ENCODE measurements around the gene PDE11A. TPM values are rescaled to one million over a fixed set of nuclear protein-coding genes. Genes with fewer than 3 reads are reported as not detected.

Gene PDE11A
- total and polyA plus RNA-seq, 2 donors from 2014 or later: 0.58 to 0.82 TPM

DNA sequence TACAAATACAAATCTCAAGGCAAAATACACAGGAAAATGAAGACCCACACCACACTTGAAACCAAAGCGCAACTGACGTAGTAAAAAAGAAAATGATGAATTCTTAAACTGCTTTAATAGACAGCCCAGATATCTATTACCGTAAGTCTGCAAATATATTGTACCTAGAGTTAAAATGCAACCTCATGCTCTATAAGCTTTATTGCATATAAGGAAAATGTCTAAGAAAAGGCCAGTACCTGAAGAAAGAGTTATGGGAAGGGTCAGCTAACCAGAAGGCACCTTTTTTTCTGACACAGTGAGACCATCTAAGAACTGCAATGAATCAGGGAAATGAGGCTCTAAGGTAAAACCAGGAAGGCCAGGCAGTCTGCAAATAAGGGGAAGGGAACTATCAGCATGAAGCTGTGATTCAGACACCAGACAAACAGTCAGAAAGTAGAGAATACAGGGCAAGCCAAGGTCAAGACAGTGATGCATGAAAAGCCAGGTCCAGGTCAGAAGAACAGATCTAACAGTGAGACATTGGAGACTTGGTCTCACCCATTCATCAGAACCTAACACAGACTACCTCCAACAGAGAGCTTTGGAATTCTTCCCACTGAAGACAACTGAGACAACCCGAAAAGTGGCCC lies 46.9 kb downstream of the PDE11A start:
- Histone ChIP-seq H3K27ac (ENCODE audit: low read depth in 2 of 2, low read length in 2 of 2) (no peak overlapping the region), H3K36me3 (ENCODE audit: control insufficient read depth in 2 of 3, insufficient read depth in 3 of 3, low read length in 3 of 3) (no peaks in the 10 kb centered on the region), H3K9ac (ENCODE audit: low read length in 3 of 3) (no peak overlapping the region), H3K9me3 (ENCODE audit: control insufficient read depth in 2 of 3, insufficient read depth in 1 of 3, low read length in 3 of 3) (no peaks in the 10 kb centered on the region), H3K4me1 (ENCODE audit: control insufficient read depth in 2 of 3, insufficient read depth in 2 of 3, low read depth in 1 of 3, low read length in 3 of 3) (no peaks in the 10 kb centered on the region), H3K4me3 (ENCODE audit: low read length in 3 of 3) (no peak overlapping the region), H3K27me3 (ENCODE audit: control insufficient read depth, insufficient read depth, low read length) (no peaks in the 10 kb centered on the region)
- no peak for DNase-seq
- TF ChIP-seq, protein P1, sequence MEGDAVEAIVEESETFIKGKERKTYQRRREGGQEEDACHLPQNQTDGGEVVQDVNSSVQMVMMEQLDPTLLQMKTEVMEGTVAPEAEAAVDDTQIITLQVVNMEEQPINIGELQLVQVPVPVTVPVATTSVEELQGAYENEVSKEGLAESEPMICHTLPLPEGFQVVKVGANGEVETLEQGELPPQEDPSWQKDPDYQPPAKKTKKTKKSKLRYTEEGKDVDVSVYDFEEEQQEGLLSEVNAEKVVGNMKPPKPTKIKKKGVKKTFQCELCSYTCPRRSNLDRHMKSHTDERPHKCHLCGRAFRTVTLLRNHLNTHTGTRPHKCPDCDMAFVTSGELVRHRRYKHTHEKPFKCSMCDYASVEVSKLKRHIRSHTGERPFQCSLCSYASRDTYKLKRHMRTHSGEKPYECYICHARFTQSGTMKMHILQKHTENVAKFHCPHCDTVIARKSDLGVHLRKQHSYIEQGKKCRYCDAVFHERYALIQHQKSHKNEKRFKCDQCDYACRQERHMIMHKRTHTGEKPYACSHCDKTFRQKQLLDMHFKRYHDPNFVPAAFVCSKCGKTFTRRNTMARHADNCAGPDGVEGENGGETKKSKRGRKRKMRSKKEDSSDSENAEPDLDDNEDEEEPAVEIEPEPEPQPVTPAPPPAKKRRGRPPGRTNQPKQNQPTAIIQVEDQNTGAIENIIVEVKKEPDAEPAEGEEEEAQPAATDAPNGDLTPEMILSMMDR (IDR thresholded peaks at IDR 0.05; ENCODE audit: borderline replicate concordance, extremely low read depth, insufficient read depth): no peak
- FAIRE-seq: no peak
- intact Hi-C loops (cut with DNase I): no loop called here

DNA sequence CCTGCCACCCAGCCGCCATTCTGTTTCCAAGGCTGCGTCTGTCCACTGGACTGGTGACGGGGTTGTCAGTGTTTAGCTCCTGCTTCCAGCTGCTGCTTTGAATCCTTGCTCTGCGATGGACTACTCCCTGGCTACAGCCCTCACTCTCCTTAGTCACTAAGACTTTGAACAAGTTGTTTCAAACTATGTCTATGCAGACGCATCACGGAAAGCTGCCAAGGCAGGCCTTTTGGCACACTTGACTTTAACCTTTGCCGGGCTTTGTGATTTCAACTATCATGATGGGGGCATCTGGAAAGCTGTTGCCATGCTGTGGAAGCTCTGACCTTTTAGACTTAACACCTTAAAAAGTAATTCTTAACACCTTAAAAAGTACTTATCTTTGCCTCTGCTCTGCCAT lies 54.4 kb downstream of the PDE11A start:
- Histone ChIP-seq H3K4me1 (ENCODE audit: control insufficient read depth in 2 of 3, insufficient read depth in 2 of 3, low read depth in 1 of 3, low read length in 3 of 3) (no peaks in the 10 kb centered on the region), H3K36me3 (ENCODE audit: control insufficient read depth in 2 of 3, insufficient read depth in 3 of 3, low read length in 3 of 3) (no peaks in the 10 kb centered on the region), H3K4me3 (ENCODE audit: low read length in 3 of 3) (no peak overlapping the region), H3K27me3 (ENCODE audit: control insufficient read depth, insufficient read depth, low read length) (no peaks in the 10 kb centered on the region), H3K9ac (ENCODE audit: low read length in 3 of 3) (no peak overlapping the region), H3K27ac (ENCODE audit: low read depth in 2 of 2, low read length in 2 of 2) (no peak overlapping the region), H3K9me3 (ENCODE audit: control insufficient read depth in 2 of 3, insufficient read depth in 1 of 3, low read length in 3 of 3) (peaks cover 0 to 2% (median 0%) of the 10 kb centered on the region in 3 donors)
- DNase-seq (no peak), FAIRE-seq (no peak)
- TF ChIP-seq, protein P1 (IDR thresholded peaks at IDR 0.05; ENCODE audit: borderline replicate concordance, extremely low read depth, insufficient read depth): no peak
- intact Hi-C loops (cut with DNase I): no loop called here

DNA sequence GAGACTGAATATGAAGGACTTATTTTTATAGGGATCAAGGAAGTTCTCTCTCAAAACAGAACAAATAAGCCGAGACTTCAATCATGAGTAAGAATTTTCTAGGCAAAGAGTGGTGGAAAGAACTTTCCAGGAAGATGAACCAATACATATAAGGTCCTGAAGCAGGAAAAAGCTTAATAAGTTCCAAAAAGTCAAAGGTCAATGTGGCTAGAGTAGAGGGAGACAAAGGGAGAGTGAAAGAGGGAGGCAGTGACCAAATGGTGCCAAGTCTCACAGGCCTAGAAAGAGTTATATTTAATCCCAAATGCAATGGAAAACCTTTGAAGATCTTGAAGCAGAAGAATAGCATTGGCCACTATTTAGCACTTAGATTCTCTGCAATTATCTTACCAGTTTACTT lies 56.0 kb downstream of the PDE11A start:
- TF ChIP-seq, protein P1 (IDR thresholded peaks at IDR 0.05; ENCODE audit: borderline replicate concordance, extremely low read depth, insufficient read depth): no peak
- H3K27me3 ChIP-seq (ENCODE audit: control insufficient read depth, insufficient read depth, low read length): no peaks in the 10 kb centered on the region
- intact Hi-C loops (cut with DNase I): no loop called here
- no peaks in the 10 kb centered on the region for H3K4me1 ChIP-seq (ENCODE audit: control insufficient read depth in 2 of 3, insufficient read depth in 2 of 3, low read depth in 1 of 3, low read length in 3 of 3)
- H3K27ac ChIP-seq (ENCODE audit: low read depth in 2 of 2, low read length in 2 of 2): no peak overlapping the region
- no peak overlapping the region for H3K9ac ChIP-seq (ENCODE audit: low read length in 3 of 3)
- H3K4me3 ChIP-seq (ENCODE audit: low read length in 3 of 3): no peak overlapping the region
- DNase-seq (no peak), FAIRE-seq (no peak)
- no peaks in the 10 kb centered on the region for H3K36me3 ChIP-seq (ENCODE audit: control insufficient read depth in 2 of 3, insufficient read depth in 3 of 3, low read length in 3 of 3)
- H3K9me3 ChIP-seq (ENCODE audit: control insufficient read depth in 2 of 3, insufficient read depth in 1 of 3, low read length in 3 of 3): peaks cover 0 to 2% (median 0%) of the 10 kb centered on the region in 3 donors

DNA sequence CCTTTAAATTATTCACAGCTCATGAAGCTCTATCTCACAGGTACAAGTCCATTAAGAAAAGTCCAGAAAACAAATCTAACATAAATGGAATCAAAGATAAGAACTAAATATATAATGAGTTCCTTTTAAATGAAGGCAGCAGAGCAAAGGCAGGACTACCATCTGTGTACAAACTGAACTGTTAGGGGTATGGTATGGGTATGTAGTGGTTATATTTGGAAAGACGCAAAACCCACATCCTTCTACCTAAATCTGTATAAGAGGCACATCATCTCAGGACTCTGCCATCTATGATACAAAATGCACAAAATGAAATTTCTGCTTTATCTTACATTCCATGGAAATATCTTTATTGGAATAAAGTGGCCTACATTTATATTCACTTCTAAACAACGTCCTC lies 59.9 kb downstream of the PDE11A start:
- Histone ChIP-seq H3K27me3 (ENCODE audit: control insufficient read depth, insufficient read depth, low read length) (no peaks in the 10 kb centered on the region), H3K9ac (ENCODE audit: low read length in 3 of 3) (no peak overlapping the region), H3K9me3 (ENCODE audit: control insufficient read depth in 2 of 3, insufficient read depth in 1 of 3, low read length in 3 of 3) (peaks cover 0 to 2% (median 0%) of the 10 kb centered on the region in 3 donors), H3K27ac (ENCODE audit: low read depth in 2 of 2, low read length in 2 of 2) (no peak overlapping the region), H3K4me3 (ENCODE audit: low read length in 3 of 3) (no peak overlapping the region), H3K36me3 (ENCODE audit: control insufficient read depth in 2 of 3, insufficient read depth in 3 of 3, low read length in 3 of 3) (no peaks in the 10 kb centered on the region), H3K4me1 (ENCODE audit: control insufficient read depth in 2 of 3, insufficient read depth in 2 of 3, low read depth in 1 of 3, low read length in 3 of 3) (no peaks in the 10 kb centered on the region)
- intact Hi-C loops (cut with DNase I): no loop called here
- FAIRE-seq: no peak
- TF ChIP-seq, protein P1 (IDR thresholded peaks at IDR 0.05; ENCODE audit: borderline replicate concordance, extremely low read depth, insufficient read depth): no peak
- DNase-seq: no peak

Data from kidney (tissue), 14 donors.